GM19240 (cell line): ENCODE results near the gene CAMTA1.
"Not testable (repeated sequence)": the region's sequence is repeated elsewhere in the genome, so short reads cannot be mapped to it uniquely, and the experiment has no call there.

Experiments
- DNase-seq: peaks from one replicate; pipeline ENCODE4 v3.0.0; 2011; ENCODE audit warnings: low spot score; ENCODE audit not compliant: insufficient read length

The CAMTA1 gene

GRCh38 chr1:7783826-7784491, 998.7 kb downstream of the CAMTA1 start, which contains the start of gene PER3:
Gene PER3, plus strand, starts transcription at chr1:7784291. Its CDS starts 587 bp downstream, at chr1:7784878.
- DNase-seq, result peak; percentile 86

GRCh38 chr1:7784492-7785071, 999.3 kb downstream of the CAMTA1 start:
- no peak for DNase-seq

- no peak for DNase-seq
Measured at GRCh38 chr1:7785108-7785507, 999.9 kb downstream of the CAMTA1 start.

- DNase-seq, result no peak
Measured at GRCh38 chr1:7786795-7787194, 1001.5 kb downstream of the CAMTA1 start.

GRCh38 chr1:7789828-7790227, 1004.6 kb downstream of the CAMTA1 start:
- DNase-seq, result no peak

- DNase-seq, result not testable (repeated sequence)
Measured at GRCh38 chr1:7791027-7791426, 1005.8 kb downstream of the CAMTA1 start.

GRCh38 chr1:7795406-7795805, 1010.2 kb downstream of the CAMTA1 start:
- DNase-seq, result no peak

- no peak for DNase-seq
Measured at GRCh38 chr1:7805460-7805859, 1020.2 kb downstream of the CAMTA1 start.

GRCh38 chr1:7808253-7808844, 1023.1 kb downstream of the CAMTA1 start:
- no peak for DNase-seq

GRCh38 chr1:7809742-7810141, 1024.5 kb downstream of the CAMTA1 start:
- DNase-seq, result no peak

- no peak for DNase-seq
Measured at GRCh38 chr1:7810395-7810794, 1025.1 kb downstream of the CAMTA1 start.

- no peak for DNase-seq
Measured at GRCh38 chr1:7811476-7811875, 1026.2 kb downstream of the CAMTA1 start.

GRCh38 chr1:7813677-7814373, 1028.6 kb downstream of the CAMTA1 start:
- no peak for DNase-seq
